AG10803 (cell line): ENCODE results near the gene FAM110D.

Experiments used
- DNase-seq: peaks from one replicate; pipeline ENCODE4 v3.0.0; 2010; ENCODE audit warnings: low read depth
- H3K4me3 ChIP-seq: 2 replicates; pipeline ENCODE4 v1.5.1; 2011; ENCODE audit warnings: mild to moderate bottlenecking, low read length, control low read depth
- CTCF ChIP-seq: conservative IDR thresholded peaks from 2 replicates; pipeline ENCODE4 v1.5.1; 2011; ENCODE audit warnings: mild to moderate bottlenecking, low read length, control low read depth, inconsistent platforms

The FAM110D gene

GRCh38 chr1:26125382-26125781 lies 33.5 kb upstream of the FAM110D start:
- TF ChIP-seq CTCF = no peak
- no peak for DNase-seq
- H3K4me3 ChIP-seq = no peak overlapping the region

GRCh38 chr1:26125946-26126320 lies 32.9 kb upstream of the FAM110D start:
- H3K4me3 ChIP-seq = no peak overlapping the region
- DNase-seq = no peak
- TF ChIP-seq CTCF = no peak

- no peak for DNase-seq
- no peak for TF ChIP-seq CTCF
- no peak overlapping the region for H3K4me3 ChIP-seq
Observed at GRCh38 chr1:26126321-26127084, 32.4 kb upstream of the FAM110D start.

- H3K4me3 ChIP-seq = no peak overlapping the region
- DNase-seq = no peak
- TF ChIP-seq CTCF = no peak
Observed at GRCh38 chr1:26127235-26128163, 31.4 kb upstream of the FAM110D start.

- DNase-seq = no peak
- no peak overlapping the region for H3K4me3 ChIP-seq
- no peak for TF ChIP-seq CTCF
Observed at GRCh38 chr1:26129778-26130177, 29.1 kb upstream of the FAM110D start.

GRCh38 chr1:26130695-26131094 lies 28.2 kb upstream of the FAM110D start:
- no peak for TF ChIP-seq CTCF
- no peak overlapping the region for H3K4me3 ChIP-seq
- DNase-seq = no peak
